HepG2 (cell line): ENCODE measurements around the gene GPR107. TPM values are rescaled to one million over a fixed set of nuclear protein-coding genes. Genes with fewer than 3 reads are reported as not detected.

Experiments used
- HOXA3 ChIP-seq: sonication (generic); formaldehyde crosslinking; IDR thresholded peaks from 2 replicates; pipeline ENCODE4 v1.5.0; 2020; ENCODE audit warnings: missing genetic modification reagents
- POGK ChIP-seq: sonication (generic); formaldehyde crosslinking; conservative IDR thresholded peaks from 2 replicates; pipeline ENCODE4 v1.8.0; 2022; ENCODE audit warnings: mild to moderate bottlenecking, moderate library complexity, missing genetic modification reagents
- SIN3B ChIP-seq: fragments of 150-350 bp; IDR thresholded peaks from 2 replicates; pipeline ENCODE4 v1.6.1; 2014; ENCODE audit warnings: low read length
- ZC3H13 ChIP-seq: sonication (generic); formaldehyde crosslinking; IDR thresholded peaks from 2 replicates; pipeline ENCODE4 v1.8.1; 2023; ENCODE audit warnings: mild to moderate bottlenecking, missing genetic modification reagents, moderate library complexity
- ZFP62 ChIP-seq: sonication (generic); formaldehyde crosslinking; IDR thresholded peaks from 2 replicates; pipeline ENCODE4 v1.4.0; 2020; ENCODE audit warnings: missing genetic modification reagents
- ZHX2 ChIP-seq, 2 experiments: sonication (generic) in 1 of 2; formaldehyde crosslinking in 1 of 2; IDR thresholded peaks; 2 replicates each; pipeline versions ENCODE4 v1.6.1 to v1.9.0; 2014 to 2022; ENCODE audit warnings: antibody characterized with exemption in 1 of 2, borderline replicate concordance in 1 of 2, inconsistent platforms in 1 of 2, low read depth in 1 of 2, missing genetic modification reagents in 1 of 2
- ZNF329 ChIP-seq: sonication (generic); formaldehyde crosslinking; IDR thresholded peaks from 2 replicates; pipeline ENCODE4 v1.9.0; 2021; ENCODE audit warnings: low read depth, mild to moderate bottlenecking, missing genetic modification reagents
- ZNF446 ChIP-seq: sonication (generic); formaldehyde crosslinking; IDR thresholded peaks from 2 replicates; pipeline ENCODE4 v1.5.0; 2020; ENCODE audit warnings: mild to moderate bottlenecking, missing genetic modification reagents
- ZNF510 ChIP-seq: sonication (generic); formaldehyde crosslinking; IDR thresholded peaks from 2 replicates; pipeline ENCODE4 v1.4.0; 2020; ENCODE audit warnings: low read depth, mild to moderate bottlenecking, missing genetic modification reagents
- ZNF549 ChIP-seq: sonication (generic); formaldehyde crosslinking; IDR thresholded peaks from 2 replicates; pipeline ENCODE4 v1.5.0; 2020; ENCODE audit warnings: missing genetic modification reagents
- ZNF605 ChIP-seq: sonication (generic); formaldehyde crosslinking; IDR thresholded peaks from 2 replicates; pipeline ENCODE4 v1.8.0; 2022; ENCODE audit warnings: mild to moderate bottlenecking, missing genetic modification reagents
- polyA plus RNA-seq, 8 experiments: library from polyadenylated mRNA; depleted of rRNA in 3 of 8; stranded (reverse) in 7 of 8; unstranded in 1 of 8; fragments of >200 nt; fragmentation: Illumina TruSeq in 4 of 8; extraction: Trizol in 4 of 8; gene quantifications; 2 replicates each; pipeline versions ENCODE4 v1.2.1 to v1.2.3, GENCODE V29; 2011 to 2016; ENCODE audit warnings: low read depth in 4 of 8, missing spikeins in 1 of 8, mixed read lengths in 1 of 8; ENCODE audit not compliant: insufficient read depth in 1 of 8
- total RNA-seq, 5 experiments: library from RNA; depleted of rRNA; stranded (reverse); fragments of >200 nt; fragmentation: Illumina TruSeq; extraction: Trizol; gene quantifications; 2 replicates each; pipeline ENCODE4 v1.2.3, GENCODE V29; 2016; ENCODE audit warnings: low read depth in 1 of 5
- TF ChIP-seq, protein P1 (sequence below): conservative IDR thresholded peaks from 2 replicates; pipeline ENCODE4 v1.6.1; 2018; ENCODE audit warnings: missing genetic modification reagents
- TF ChIP-seq, protein P2 (sequence below): sonication (generic); formaldehyde crosslinking; IDR thresholded peaks from 2 replicates; pipeline ENCODE4 v1.4.0; 2020; ENCODE audit warnings: missing genetic modification reagents
- TF ChIP-seq, protein P3 (sequence below): sonication (generic); formaldehyde crosslinking; IDR thresholded peaks from 2 replicates; pipeline ENCODE4 v1.4.0; 2020; ENCODE audit warnings: missing genetic modification reagents

Gene GPR107
- total and polyA plus RNA-seq, 2 of the 13 experiments (the other 11 are each of a cell fraction or from before 2014, with no cell fraction given) = 22.5 to 24.4 TPM

DNA sequence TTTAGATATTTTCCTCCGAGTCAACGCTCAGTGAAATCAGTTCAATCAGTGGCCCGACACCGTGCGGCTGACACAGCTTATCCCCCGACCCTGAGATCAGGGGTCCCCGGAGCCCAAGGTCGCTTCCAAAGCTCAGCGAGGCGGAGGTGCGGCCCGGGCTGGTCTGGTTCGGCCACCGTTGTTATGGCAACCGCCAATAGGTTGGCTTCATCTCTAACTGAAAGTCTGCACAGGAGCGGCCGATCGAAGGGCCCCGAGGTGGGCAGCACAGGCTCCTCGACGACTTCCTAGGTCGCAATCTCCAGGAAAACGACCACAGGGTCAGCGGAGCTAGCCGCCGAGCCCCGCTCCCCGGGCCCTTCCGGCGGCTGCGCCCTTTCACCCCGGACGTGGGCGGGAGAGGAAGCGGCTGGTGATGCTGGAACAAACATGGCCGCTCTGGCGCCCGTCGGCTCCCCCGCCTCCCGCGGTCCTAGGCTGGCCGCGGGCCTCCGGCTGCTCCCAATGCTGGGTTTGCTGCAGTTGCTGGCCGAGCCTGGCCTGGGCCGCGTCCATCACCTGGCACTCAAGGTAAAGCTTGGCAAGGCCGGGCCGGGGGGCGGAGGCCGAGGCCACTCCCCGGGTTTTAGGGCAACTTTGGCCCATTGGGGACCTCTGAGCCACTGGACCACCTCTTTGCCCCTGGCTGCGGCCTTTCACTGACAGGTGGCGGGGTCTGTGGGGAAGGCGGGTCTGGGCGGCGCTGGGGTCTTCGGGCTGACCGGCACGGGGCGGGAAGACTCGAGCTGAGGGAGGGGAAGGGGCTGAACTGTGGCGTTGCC is at the start of gene GPR107 (continued):
- TF ChIP-seq, protein P1, sequence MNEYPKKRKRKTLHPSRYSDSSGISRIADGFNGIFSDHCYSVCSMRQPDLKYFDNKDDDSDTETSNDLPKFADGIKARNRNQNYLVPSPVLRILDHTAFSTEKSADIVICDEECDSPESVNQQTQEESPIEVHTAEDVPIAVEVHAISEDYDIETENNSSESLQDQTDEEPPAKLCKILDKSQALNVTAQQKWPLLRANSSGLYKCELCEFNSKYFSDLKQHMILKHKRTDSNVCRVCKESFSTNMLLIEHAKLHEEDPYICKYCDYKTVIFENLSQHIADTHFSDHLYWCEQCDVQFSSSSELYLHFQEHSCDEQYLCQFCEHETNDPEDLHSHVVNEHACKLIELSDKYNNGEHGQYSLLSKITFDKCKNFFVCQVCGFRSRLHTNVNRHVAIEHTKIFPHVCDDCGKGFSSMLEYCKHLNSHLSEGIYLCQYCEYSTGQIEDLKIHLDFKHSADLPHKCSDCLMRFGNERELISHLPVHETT = 0 out of 2 replicates have a peak, but pooled peaks have one; percentile 32
- peak; percentile 59; the same call in 1 of the 2 replicates for TF ChIP-seq ZNF510
- TF ChIP-seq ZNF446 (CRISPR knock-in tag) = 0 out of 2 replicates have a peak, but pooled peaks have one; percentile 5
- TF ChIP-seq ZNF549 (CRISPR knock-in tag) = no peak
- TF ChIP-seq HOXA3 (CRISPR knock-in tag) = peak; percentile 83
- peak; percentile 84 for TF ChIP-seq ZNF605
- TF ChIP-seq SIN3B = peak; percentile 70
- peak; percentile 68; the same call in 1 of the 2 replicates for TF ChIP-seq ZNF329
- TF ChIP-seq ZHX2 (IDR thresholded peaks at IDR 0.05; ENCODE audit: low read depth) = peak; percentile 42; the same call in 1 of the 2 replicates
- TF ChIP-seq ZHX2 (CRISPR knock-in tag; IDR thresholded peaks at IDR 0.05; ENCODE audit: borderline replicate concordance) = no peak; the same call in 1 of the 2 replicates
- TF ChIP-seq ZC3H13 (CRISPR knock-in tag) = no peak
- no peak for TF ChIP-seq ZFP62 (CRISPR knock-in tag)
- TF ChIP-seq, protein P2, sequence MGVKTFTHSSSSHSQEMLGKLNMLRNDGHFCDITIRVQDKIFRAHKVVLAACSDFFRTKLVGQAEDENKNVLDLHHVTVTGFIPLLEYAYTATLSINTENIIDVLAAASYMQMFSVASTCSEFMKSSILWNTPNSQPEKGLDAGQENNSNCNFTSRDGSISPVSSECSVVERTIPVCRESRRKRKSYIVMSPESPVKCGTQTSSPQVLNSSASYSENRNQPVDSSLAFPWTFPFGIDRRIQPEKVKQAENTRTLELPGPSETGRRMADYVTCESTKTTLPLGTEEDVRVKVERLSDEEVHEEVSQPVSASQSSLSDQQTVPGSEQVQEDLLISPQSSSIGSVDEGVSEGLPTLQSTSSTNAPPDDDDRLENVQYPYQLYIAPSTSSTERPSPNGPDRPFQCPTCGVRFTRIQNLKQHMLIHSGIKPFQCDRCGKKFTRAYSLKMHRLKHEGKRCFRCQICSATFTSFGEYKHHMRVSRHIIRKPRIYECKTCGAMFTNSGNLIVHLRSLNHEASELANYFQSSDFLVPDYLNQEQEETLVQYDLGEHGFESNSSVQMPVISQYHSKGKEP (CRISPR knock-in tag) = no peak
- TF ChIP-seq POGK (CRISPR knock-in tag) = peak; percentile 41; the same call in 1 of the 2 replicates
- TF ChIP-seq, protein P3, sequence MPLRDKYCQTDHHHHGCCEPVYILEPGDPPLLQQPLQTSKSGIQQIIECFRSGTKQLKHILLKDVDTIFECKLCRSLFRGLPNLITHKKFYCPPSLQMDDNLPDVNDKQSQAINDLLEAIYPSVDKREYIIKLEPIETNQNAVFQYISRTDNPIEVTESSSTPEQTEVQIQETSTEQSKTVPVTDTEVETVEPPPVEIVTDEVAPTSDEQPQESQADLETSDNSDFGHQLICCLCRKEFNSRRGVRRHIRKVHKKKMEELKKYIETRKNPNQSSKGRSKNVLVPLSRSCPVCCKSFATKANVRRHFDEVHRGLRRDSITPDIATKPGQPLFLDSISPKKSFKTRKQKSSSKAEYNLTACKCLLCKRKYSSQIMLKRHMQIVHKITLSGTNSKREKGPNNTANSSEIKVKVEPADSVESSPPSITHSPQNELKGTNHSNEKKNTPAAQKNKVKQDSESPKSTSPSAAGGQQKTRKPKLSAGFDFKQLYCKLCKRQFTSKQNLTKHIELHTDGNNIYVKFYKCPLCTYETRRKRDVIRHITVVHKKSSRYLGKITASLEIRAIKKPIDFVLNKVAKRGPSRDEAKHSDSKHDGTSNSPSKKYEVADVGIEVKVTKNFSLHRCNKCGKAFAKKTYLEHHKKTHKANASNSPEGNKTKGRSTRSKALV (CRISPR knock-in tag) = no peak
